GM20000 (cell line): ENCODE results near the gene C2CD2.

Source experiments
- DNase-seq: peaks from one replicate; pipeline ENCODE4 v3.0.0; 2012; ENCODE audit warnings: low spot score
- TF ChIP-seq, protein P1 (sequence below): IDR thresholded peaks from 2 replicates; pipeline ENCODE4 v1.5.1; 2012; ENCODE audit warnings: mild to moderate bottlenecking, control low read depth; ENCODE audit errors: extremely low read depth, missing control alignments

Gene C2CD2

DNA sequence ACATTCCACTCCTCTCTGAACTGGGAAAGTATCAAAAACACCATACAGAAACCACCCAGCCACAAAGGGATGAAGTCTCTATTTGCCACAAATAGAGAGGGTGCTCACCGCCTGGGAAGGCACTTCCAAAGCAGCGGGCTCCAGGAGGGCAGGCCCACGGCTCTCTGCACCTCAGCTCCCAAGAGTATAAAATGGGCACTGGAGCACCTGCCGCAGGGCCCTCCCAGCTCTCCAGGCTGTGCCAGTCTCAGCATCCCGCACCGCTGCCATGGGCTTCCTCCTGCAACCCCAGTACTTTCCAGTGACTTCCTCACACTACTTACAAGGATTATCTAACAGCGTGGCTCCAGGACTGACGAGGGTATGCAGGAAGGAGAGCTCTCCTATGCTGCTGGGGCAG, 14.4 kb downstream of the C2CD2 start:
- TF ChIP-seq, protein P1, sequence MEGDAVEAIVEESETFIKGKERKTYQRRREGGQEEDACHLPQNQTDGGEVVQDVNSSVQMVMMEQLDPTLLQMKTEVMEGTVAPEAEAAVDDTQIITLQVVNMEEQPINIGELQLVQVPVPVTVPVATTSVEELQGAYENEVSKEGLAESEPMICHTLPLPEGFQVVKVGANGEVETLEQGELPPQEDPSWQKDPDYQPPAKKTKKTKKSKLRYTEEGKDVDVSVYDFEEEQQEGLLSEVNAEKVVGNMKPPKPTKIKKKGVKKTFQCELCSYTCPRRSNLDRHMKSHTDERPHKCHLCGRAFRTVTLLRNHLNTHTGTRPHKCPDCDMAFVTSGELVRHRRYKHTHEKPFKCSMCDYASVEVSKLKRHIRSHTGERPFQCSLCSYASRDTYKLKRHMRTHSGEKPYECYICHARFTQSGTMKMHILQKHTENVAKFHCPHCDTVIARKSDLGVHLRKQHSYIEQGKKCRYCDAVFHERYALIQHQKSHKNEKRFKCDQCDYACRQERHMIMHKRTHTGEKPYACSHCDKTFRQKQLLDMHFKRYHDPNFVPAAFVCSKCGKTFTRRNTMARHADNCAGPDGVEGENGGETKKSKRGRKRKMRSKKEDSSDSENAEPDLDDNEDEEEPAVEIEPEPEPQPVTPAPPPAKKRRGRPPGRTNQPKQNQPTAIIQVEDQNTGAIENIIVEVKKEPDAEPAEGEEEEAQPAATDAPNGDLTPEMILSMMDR = no peak

DNA sequence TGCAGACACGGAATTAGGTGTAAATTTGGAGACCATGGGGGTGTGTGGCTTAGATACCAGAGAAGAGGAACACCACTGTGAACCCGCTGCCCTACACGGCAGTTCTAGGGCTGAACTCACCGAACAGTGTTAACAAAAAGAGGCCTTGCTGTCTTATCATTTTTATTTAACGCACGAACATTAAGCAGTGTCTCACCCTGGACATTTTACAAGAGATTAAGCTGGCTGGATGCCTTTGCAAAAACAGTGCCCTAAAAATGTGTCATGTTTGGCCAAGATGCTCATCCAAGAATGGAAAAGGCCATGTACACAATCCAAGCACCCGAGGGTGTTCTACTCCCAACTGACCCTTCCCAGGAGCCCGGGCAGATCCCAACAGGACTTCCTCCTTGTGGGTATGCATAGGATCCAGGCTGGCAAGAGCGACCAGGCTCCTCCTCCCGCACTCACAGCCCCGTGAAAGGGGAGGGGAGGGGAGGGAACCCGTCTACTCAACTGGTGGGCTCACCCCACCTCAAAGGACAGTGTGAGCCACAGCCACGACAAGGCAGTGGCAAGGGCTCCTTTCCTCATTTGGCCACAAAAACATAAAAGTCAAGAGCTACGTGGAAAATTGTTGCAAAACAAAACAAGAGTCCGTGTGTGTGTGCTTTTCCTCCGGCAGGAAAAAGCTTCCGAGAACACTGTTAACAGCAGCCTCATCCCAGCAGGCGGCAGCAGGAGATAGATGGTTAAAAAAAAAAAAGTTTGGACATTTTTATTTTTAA, 20.3 kb downstream of the C2CD2 start:
- DNase-seq = no peak
- TF ChIP-seq, protein P1 = no peak

More for the DNA sequence above, 14.4 kb downstream of the C2CD2 start:
- no peak for DNase-seq

DNA sequence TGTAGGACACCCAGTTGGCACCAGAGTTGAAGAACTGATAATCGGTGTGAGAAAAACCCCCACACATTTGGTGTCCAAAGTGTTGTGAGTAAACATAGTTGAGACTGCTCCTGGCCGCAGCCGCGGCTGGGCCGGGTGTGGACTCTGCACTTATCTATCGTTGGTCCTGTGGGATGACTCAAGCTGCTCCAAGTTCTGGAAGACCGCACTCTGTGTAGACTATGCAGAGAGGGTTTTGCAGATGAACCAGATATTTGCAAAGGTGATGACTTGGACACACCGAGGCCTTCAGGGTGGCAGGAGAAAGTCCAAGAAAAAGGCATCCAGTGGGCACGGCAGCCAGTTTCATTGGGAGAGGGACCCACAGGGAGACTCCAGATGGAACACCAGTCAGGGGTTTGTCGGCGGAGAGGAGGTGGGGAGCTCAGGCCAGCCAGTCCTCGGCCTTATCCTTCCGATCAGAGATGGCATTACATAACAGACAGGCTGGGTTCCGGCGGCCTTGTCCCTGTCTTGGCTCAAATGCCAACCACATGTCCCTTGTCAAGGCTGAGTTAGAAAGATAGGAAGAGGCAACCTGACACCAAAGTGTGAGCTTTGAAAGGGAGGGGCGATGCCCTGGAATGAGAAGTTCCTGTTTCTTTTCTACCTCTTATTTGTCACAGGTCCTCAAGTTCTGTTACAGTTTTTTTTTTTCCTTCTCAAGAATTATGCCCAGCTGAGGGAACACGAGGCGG, 21.1 kb downstream of the C2CD2 start:
- TF ChIP-seq, protein P1 = no peak
- no peak for DNase-seq

DNA sequence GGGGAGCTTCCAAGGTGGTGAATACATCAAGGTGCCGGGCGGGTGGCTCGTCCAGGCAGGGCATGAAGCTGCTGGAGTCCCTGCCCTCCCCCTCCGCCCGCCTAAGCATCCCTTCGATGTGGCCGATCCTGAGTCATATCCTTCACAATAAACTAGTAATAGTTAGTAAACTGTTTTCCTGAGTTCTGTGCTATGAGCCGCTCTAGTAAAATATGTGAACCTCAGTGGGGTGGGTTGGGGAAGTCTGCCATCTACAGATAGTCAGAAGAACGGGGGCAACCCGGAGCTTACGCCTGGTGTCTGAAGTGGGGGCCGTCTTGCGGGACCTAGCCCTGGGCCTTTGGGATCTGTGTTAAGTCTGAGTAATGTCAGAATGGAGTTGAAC, 21.6 kb downstream of the C2CD2 start:
- TF ChIP-seq, protein P1 = no peak
- no peak for DNase-seq

DNA sequence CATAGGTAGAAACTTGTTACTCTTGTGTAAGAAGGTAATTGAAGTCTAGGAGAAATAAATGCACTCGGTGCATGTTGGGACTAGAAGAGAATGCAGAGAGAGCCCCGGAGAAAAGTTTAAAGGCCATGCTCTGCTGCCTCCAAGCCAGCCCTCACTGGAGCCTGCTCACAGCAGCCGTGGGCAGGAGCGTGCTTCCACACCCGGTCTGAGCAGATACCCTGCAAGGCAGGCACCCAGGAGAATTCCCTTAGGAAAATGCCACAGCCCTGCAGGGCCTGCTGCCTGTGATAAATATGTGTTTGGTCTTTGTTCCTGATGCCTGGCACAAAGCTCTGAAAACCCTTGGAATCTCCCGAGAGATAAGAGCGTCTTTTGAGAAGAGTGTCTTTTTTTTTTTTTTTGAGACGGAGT, 22.8 kb downstream of the C2CD2 start:
- TF ChIP-seq, protein P1 = no peak
- DNase-seq = no peak

DNA sequence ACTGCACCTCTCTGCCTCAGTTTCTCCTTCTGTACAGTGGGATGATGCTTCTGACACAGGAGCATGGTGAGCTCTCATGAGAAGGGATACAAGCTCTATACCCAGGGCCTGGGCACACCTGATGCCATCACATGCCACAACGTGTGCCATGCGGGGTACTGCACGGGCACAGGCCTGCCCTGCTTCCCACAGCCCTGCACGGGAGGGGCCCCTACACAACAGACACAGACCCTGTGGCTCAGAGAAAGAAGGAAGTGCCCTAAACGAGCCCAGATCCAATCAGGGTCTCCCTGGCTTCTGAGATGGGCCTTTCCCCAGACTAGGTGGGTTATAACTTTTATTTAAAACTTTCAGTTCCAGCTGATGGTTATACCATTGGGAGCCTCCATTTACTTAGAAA, 24.6 kb downstream of the C2CD2 start:
- TF ChIP-seq, protein P1 = no peak
- no peak for DNase-seq

DNA sequence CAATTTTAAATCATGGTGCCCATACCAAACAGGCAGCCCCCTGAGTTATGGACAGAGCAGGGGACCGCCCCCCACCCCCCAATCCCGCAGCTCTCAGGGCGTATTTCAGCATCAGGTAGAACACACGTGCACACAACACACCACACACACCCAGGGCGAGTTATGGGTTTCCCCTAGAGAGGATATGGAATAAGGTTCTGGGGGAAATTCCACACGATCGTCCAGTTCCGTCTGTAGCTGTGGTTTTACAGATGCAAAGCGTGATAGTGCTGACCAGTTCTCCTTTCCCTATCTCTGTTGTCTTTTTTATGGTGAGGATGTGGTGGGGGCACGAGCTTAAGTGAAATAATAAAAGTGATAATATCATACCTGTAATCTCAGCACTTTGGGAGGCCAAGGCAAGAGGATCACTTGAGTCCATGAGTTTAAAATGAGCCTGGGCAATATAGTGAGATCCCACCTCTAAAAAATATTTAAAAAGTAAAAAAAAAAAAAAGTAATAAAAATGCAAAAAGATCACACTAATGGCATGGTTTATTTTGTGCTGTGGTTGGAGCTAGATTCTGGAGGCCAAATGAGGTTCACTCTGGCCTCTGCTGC, 25.1 kb downstream of the C2CD2 start:
- peak; percentile 62 for DNase-seq
- TF ChIP-seq, protein P1 = no peak
